ENCODE measurements around the gene KCNJ6.
"Not testable (repeated sequence)": the region's sequence is repeated elsewhere in the genome, so short reads cannot be mapped to it uniquely, and the experiment has no call there.

Gene KCNJ6

DNA sequence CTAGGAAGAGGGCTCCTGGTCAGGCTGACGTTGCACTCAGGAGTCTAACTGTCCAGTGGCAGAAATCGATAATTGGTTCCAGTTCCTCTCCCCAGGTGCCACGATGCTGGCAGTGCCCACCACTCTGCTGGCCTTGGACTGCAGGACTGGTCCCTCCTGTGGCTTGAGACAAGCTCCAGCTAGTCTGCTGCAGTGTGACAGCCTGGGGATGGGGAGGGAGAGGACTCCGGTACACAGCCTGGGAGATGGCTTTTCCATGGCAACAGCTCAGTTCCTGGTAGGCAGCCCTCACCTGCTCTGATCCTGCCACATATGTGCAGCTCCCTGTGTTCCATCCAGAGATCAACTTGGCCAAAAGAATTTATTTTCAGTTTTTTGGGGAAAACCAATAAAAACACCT, 239.3 kb downstream of the KCNJ6 start:
- no peak for DNase-seq (ENCODE audit: low spot score)

DNA sequence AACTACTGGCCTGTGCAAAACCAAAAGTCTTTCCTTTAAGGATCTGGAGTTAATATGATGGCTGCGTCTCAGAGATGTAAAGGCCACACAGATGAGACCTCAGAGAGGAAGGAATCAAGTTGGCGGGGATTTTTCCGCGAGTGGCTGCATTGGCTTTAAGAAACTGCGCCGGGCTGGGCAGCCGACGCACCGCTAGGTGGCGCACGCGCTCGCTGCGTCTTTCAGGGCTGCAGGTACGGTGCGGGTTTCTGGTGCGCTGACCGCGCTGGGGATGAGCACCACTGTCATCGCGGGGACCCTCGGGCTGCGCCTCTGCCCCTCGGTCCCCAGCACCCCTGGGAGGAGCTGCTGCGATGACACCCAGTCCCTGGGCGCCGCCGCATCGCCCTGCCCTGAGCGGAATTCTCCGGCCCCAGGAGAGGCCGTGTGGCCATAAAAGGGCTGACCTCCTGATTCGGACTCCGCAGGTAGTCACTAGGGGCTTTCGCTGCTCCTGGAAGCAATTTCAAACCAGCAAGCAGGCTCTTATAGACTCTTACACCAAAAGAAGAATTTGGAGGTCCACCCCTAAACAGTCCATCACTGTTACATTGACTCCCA, 241.0 kb downstream of the KCNJ6 start:
- DNase-seq (ENCODE audit: low spot score) = peak; percentile 48

DNA sequence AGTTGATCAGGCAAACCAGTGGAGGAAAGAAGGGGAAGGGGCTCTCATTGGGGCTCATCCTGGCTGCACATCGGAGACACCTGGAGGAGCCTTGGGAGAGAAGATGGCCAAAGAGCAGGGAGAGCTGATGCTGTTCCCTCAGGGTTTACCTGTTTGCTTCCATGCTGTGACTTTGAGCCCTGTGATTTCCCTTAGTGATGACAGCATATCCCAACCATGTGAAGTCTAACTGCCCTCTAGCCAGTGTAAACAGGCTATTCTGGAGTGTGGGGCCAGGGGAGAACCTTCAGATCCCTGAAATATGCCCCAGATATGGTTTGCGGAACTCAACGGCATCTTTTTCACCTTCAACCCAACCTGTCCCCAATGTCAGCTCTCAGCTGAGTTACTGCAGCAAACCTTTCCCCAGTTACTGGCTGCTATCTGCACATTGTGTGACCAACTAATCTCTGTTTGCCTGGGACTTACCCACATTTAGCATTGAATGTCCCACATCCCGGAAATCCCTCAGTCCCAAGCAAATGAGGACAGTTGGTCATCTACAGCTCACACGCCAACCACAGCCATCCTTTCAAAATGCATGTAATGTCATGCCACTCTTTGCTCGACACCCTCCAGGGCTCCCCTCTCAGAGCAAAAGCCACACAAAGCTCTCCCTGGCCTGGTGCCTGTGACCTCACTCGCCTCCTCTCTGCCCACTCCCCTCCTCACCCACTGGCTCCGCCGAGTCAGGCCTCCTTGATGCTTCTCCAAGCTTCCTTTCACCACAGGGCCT, 242.3 kb downstream of the KCNJ6 start:
- DNase-seq (ENCODE audit: low spot score) = no peak

DNA sequence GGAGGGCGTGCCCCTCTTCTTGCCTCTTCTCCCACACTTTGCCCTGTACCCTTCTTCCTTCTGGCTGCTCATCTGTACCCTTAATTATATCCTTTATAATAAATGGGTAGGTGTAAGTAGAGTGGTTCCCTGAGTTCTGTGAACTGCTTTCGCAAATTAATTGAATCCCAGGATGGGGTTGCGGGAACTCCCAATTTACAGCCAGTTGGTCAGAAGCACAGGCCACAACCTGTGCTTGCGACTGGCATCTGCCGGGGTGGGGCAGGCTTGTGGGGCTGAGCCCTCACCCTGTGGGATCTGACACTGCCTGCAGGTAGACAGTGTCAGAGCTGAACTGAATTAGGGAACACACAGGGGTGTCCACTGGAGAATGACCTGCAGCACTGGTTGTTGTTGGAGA, 244.9 kb downstream of the KCNJ6 start:
- DNase-seq (ENCODE audit: low spot score) = no peak

DNA sequence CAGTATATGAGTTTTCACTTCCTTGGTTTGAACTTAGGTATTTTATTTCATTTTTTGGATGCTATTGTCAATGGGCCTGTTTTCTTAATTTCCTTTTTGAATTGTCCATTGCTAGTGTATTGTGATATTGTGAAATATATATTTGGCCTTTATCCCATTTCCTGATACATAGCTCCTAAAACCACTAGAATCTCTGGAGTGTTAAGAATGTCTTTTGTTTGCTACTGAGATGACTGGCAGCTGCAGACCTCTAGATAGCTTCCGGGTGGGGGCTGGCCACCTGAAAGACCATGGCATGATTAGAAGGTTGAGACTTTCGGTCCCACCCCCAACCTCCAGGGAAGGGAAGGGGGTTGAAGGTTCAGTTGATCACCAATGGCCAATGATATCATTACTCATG, 245.4 kb downstream of the KCNJ6 start:
- no peak for DNase-seq (ENCODE audit: low spot score)

DNA sequence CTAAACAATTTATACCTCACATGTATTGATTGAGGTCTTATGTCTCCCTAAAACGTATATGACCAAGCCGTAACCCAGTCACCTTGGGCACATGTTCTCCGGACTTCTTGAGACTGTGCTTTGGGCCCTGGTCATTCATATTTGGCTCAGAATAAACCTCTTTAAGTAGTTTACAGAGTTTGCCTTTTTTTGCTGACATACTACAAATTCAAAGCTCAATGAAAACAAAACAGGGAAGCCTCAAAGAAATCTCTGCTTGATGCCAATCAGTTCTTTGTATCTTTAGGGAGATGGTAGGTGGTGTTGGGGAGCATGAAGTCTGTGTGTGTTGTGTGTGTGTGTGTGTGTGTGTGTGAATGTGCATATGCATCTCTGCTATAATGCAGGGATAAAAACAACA, 247.0 kb downstream of the KCNJ6 start:
- no peak for DNase-seq (ENCODE audit: low spot score)

DNA sequence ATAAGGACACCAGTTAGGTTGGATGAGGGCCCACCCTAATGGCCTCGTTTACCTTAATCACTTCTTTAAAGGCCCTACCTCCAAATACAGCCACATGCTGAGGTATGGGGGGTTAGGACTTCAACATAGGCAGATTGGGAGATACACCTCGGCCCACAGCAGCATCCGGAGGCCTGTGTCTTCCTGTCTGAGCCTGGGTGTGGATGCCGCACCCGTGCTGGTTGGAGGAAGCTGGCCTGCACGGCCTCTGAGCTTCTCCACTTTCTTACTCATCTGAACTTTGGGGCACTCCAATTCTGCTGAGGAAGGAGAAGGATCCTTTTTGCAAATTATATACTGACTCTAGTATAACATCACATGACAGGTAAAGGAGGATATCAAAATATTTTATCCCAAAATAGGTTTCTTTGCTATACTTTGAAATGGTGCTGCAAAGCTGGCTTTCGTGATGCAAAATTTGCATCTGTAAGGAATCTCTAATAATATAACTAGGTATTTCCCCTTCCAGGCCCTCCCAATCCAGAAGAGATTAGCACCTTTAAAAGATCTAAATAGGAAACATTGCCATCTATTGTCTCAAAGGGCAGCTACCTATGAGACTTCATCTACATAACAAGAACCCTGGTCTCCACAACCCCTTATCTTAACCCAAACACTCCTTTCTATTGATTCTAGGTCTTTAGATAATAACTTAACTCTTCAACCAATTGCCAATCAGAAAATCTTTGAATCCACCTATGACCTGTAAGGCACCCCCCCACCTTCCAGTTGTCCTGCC, 247.6 kb downstream of the KCNJ6 start:
- no peak for DNase-seq (ENCODE audit: low spot score)

DNA sequence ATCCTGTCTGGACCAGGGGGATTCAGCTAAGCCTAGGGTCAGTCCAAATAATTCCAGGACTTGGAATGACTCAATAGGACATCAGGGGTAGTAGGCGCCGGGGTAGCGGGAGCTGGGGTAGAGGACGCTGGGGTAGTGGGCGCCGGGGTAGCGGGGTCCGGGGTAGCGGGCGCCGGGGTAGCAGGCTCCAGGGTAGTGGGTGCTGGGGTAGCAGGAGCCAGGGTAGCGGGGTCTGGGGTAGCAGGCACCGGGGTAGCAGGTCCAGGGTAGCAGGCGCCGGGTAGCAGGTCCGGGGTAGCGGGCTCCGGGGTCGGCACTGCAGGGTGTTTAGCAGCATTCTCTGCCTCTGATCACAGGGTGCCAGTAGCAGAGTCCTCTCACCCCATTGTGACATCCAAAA, 248.9 kb downstream of the KCNJ6 start:
- DNase-seq (ENCODE audit: low spot score) = no peak

DNA sequence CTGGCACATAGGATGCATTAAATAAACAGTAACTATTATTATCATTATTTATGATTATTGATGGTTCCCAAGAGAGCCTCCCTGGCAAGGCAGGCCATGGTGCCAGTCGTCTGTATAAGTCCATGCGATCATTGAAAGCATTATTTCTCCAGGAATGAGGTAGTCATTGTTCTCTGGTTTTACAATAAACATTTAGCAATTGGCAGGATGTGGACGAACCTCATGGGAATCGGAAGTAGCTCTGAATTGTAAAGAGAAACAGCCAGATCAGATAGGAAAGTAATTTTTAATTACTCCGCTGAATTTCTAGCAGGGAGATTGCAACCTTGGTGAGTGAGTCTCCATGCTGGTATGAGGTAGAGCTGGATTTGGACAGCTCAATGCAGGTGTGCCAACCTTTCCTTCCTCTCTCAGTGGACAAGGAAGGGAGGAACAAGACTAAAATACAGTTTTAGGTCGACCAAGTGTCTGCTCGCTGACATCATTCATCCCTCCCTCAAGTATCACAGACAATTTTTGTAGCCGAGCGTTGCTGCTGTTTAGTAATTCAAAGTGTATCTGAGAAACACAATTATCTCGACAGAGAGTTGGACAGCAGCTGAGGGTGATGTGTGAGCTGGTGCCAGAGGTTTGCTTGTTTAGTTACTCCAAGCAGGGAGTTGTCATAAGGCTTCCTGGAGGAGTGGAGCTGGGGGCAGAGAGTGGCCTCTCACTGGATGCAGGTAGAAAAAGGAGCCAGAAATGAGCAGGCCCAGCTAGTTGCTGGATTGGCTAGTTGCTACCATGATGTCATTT, 250.8 kb downstream of the KCNJ6 start:
- DNase-seq (ENCODE audit: low spot score) = peak; percentile 42

DNA sequence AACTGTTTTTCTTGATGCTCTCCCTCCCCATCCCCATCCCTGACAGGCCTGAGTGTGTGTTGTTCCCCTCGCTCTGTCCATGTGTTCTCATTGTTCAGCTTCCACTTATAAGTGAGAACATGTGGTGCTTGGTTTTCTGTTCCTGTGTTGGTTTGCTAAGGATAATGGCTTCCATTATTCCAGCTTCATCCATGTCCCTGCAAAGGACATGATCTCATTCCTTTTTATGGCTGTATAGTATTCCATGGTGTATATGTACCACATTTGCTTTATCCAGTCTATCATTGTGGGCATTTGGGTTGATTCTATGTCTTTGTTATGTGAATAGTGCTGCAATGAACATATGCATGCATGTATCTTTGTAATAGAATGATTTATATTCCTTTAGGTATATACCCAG, 254.0 kb downstream of the KCNJ6 start:
- DNase-seq (ENCODE audit: low spot score) = not testable (repeated sequence)

DNA sequence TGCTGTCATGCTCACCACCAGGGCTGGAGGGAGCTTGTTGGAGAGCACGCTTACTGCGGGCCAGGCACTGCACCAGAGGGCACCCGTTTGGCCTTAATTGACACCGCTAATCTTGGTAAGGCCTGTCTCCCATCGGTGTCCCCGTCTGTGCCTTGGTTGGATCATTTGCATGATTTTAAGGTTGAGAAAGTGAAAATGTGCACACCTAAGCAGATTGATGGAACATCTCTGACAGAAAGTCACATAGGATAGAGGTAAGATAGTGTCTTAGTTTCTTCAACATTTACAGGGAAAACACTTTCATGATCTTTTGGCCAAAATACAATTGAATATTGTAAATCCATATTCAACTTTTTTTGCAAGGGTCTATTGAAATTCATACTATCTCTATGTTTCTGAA, 255.5 kb downstream of the KCNJ6 start:
- DNase-seq (ENCODE audit: low spot score) = no peak

DNA sequence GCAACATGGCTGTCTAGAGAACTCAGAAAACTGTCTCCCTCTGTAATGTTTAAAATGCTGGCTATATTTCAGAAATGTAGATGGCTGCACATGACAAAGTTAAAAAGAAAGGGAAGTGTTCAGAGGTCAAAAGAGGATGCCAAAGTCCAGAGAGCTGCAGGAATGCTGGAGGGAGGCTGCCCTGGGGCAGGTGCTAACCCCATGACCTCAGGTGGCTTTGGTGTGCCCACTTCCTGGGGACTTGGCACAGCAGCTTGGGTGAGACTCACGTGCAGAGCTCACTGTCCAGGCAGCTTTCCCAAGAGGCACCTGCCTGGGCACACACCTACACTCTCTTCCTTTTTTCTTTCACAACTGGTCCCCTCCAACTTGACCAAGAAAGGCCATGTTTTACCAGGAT, 256.4 kb downstream of the KCNJ6 start:
- DNase-seq (ENCODE audit: low spot score) = no peak

DNA sequence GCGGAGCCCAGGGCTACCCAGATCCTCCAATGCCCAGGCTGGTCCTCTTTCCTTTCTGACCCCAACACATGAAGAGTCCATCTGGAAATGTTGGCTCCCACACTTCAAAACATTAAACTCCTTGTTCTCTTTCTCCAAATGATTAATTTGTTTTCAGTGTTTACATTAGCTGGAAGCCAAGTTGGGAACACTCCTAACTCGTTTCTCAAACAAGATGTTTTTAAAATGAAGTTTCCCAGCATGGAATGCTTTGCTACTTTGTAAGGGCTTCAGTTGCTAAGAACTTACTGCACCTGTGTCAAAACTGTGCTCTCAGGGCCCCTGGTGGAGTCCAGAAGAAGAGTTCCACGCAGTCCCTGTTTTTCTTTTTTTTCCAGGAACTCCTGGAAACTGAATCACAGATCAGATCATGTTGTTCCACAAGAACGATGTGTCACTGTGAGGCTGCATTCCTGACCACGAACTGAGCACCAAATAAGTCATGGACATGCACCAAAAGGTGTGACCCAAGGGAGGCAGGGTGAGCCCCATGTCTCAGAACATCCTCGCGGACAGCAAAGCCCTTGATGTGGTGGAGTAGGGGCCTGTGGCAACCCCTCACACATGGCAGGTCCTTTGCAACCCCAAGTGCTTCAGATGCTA, 257.3 kb downstream of the KCNJ6 start:
- DNase-seq (ENCODE audit: low spot score) = peak; percentile 84

DNA sequence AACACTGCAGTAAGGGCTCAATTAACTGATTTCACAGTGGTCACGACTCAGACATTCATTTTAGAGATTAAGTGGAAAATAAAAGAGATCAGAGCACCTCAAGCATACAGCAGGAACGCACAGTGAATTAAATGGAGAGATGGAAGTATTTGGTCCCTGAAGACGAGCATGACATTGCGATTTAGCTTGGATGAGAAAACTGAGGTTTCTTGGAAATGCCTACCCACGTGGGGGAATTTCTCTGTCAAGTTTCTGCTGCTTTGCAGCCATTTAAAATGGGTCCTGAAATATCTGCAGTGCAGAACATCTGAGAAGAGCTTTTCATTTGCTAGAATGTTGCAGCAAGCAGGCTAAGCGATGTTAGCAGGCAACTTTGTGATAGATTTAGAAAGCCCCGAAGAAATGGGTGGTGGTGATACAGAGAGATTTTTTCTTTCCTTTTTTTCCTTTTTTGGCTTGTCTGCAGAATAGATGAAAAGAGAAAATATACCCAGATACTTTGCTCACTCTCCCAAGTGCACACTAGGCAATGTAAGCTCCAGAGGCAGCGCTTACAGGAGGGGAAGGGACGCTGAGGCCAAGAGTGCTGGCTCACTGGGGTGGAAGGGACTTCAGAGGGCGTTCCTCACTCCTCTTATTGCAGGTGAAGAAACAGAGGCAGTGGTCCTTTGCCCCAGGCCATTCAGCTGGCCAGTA, 258.0 kb downstream of the KCNJ6 start:
- no peak for DNase-seq (ENCODE audit: low spot score)

DNA sequence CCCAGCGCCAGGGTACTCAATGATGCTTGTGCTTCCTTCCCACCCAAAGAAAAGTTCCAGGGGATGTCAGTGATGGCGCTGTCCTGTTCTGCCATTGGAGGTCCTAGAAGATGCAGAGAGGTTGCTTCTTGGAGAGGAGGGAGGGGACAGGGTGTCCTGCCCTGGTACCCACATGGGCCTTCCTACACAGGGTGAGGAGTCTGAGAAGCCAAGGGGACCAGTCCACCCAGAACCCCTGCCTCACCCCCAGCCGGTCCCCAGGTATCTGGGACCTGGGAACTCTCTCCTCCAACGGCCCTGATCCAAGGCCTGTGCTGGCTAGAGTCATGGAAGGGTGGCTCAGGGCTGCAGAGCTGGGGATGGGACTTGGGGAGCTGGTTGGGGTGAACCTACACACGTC, 259.4 kb downstream of the KCNJ6 start:
- no peak for DNase-seq (ENCODE audit: low spot score)

DNA sequence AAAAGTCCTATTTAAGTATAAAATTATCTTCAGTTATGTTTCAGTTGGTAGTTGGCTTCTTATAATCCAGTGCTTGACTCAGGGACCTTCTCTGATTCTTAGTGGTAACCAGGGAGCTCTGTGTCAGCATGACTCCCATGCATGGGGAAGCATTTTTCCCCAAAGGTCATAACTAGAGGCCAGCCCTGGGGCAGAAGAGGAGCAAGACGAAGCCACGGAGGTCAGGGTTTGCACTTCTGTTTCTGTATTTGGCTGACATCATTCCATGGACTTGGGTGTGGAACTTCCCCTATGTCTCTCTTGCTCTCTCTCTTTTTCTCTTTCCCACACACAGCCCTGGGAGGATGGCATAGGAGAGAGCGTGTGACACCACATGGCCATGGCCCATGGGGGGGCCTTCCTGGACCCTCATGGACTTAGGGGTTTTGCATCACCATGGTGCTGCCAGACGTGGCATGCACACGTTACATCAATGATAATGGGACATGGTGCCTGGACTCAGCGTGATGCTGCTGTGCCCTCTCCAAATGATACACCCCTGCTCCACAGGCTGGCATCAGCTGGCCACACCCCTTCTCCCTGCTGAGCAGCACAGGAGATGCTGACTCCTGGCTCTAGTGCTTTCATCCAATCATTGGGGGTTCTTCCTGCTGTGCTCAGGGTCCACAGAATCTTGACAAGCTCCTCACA, 260.5 kb downstream of the KCNJ6 start:
- DNase-seq (ENCODE audit: low spot score) = no peak

DNA sequence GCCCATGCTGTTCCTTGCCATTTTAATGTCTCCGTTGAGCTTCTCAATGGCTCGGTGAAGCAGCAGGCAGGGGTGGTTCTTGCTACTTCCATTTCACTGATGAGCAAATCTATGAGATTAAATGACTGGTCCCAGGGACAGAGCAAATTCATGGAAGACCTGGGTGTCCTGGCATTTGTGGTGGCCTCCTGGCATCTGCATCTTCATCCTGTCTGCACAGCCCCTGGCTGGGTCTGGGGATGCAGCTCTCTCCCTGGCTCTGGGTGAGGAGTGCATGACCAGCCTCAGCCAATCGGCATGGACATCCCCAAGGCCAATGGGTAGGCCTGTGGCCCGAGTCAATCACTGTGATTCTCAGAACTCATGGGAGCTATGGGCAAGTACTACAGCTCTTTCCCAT, 261.7 kb downstream of the KCNJ6 start:
- no peak for DNase-seq (ENCODE audit: low spot score)

DNA sequence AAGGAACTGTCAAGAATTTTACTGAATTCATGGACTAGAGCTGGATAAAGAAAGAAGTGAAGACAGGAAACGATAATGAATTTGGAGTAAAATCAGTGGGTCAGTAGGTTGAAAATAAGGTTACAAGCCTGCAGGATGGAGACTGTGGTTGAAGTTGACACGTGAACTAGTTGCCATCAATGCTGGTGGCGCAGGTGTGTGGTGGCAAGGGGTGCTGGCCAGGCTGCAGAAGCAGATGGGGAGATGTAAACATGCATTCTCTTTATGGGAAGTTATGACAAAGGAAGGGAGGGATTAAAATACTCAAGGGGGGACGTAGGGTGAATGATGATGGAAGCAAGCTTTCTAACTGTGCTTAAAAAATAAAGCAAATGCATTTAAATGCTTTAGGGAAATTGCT, 263.1 kb downstream of the KCNJ6 start:
- DNase-seq (ENCODE audit: low spot score) = no peak

DNA sequence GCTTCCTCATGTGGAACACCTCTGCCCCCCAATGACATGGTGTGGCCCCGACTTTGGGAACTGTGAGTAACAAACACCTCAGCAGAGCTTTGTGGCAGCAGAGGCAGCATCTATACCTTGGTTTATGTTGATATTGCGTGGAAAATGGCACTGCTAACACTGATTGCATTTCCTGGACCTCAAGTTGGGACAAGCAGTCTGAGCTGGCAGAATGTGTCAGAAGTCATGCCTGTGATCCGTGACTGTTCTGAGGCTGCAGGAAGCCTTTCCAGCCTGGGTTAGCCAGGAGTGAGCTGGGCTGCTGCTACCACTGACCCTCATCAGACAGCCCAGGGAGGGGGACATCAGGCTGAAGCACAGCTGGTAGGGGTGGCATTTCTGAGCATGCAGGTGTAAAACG, 268.5 kb downstream of the KCNJ6 start:
- peak; percentile 70 for DNase-seq (ENCODE audit: low spot score)

DNA sequence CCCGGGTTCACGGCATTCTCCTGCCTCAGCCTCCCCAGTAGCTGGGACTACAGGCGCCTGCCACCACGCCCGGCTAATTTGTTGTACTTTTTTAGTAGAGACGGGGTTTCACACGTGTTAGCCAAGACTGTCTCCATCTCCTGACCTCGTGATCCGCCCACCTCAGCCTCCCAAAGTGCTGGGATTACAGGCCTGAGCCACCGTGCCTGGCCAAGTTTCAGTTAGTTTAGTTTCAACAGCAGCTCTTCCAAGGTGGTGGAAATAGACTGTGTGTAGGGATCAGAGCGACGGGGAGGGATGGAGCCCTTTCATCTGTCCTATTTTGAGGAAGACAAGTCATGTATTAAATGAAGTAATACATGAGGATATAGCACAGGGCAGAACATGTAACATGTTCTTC, 269.5 kb downstream of the KCNJ6 start:
- DNase-seq (ENCODE audit: low spot score) = not testable (repeated sequence)

DNA sequence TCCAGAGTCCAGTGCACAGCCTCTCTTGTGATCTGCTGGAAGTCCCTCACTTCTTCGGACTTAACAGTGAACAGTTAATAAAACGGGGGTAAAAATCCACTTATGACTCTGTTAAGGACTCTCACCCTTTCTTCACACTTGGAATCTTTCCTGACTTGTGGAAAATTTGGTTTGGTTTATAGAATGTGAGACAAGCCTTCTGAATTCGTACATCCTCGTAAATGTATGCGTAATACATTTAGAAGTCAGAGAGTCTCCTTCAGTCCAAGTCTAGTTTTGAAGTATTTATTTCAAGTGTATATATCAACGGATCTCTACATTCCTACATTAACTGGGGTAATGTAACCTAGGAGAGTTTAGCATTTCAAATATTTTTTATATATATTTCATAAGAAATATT, 270.4 kb downstream of the KCNJ6 start:
- no peak for DNase-seq (ENCODE audit: low spot score)

All from kidney capillary endothelial cell (primary cell).